ENCODE data around the gene PPEF1.

GRCh38 chrX:18761750-18762149, 54.3 kb downstream of the PPEF1 start:
- no peak for TF ChIP-seq CREM (IDR thresholded peaks at IDR 0.05; ENCODE audit: low read depth)
- no peak for TF ChIP-seq ERF (CRISPR knock-in tag; IDR thresholded peaks at IDR 0.05)
- TF ChIP-seq SRSF1 (IDR thresholded peaks at IDR 0.05; ENCODE audit: low read depth, low read length): no peak
- no peak for TF ChIP-seq POLR2AphosphoS5 (IDR thresholded peaks at IDR 0.05; ENCODE audit: control insufficient read depth, insufficient read depth, low read depth, low read length)
